ENCODE results near the gene SPATA20.
A peak's percentile ranks its signal among the peaks of the same experiment; 100 is the strongest.

Gene SPATA20

GRCh38 chr17:50533185-50533584 is 13.8 kb upstream of the SPATA20 start:
- no peaks in the 10 kb centered on the region for H3F3A ChIP-seq (ENCODE audit: insufficient read depth, low read length)
- no peaks in the 10 kb centered on the region for H3K36me3 ChIP-seq (replicated peaks; ENCODE audit: insufficient read depth, low read length)
- no peaks in the 10 kb centered on the region for H3K9me2 ChIP-seq (replicated peaks; ENCODE audit: insufficient read depth, low read length)
- H3K27ac ChIP-seq (ENCODE audit: low read length), result no peak overlapping the region
- no peak overlapping the region for H2AFZ ChIP-seq (ENCODE audit: low read length)
- H3K4me3 ChIP-seq (ENCODE audit: low read length), result no peak overlapping the region
- DNase-seq, result no peak
- TF ChIP-seq EZH2phosphoT487 (IDR thresholded peaks at IDR 0.05; ENCODE audit: low read length), result no peak
- no peak for TF ChIP-seq EZH2 (optimal IDR thresholded peaks at IDR 0.05; ENCODE audit: low read depth, low read length)
- TF ChIP-seq CTCF (IDR thresholded peaks at IDR 0.05; ENCODE audit: low read length), result no peak
- no peaks in the 10 kb centered on the region for H4K20me1 ChIP-seq (ENCODE audit: insufficient read depth, low read length)
- H3K9me3 ChIP-seq (replicated peaks; ENCODE audit: insufficient read depth, low read length), result no peaks in the 10 kb centered on the region
- H3K4me1 ChIP-seq (ENCODE audit: low read length), result no peaks in the 10 kb centered on the region
- H3K27me3 ChIP-seq (replicated peaks; ENCODE audit: insufficient read depth, low read length), result peaks cover 71% of the 10 kb centered on the region
- no peaks in the 10 kb centered on the region for H3K79me2 ChIP-seq (ENCODE audit: low read length)
- H3K4me2 ChIP-seq (ENCODE audit: low read depth, low read length), result no peak overlapping the region
- no peak overlapping the region for H3K9ac ChIP-seq (ENCODE audit: low read length)

- DNase-seq, result no peak
- Histone ChIP-seq H3K4me3 (ENCODE audit: low read length) (no peak overlapping the region), H4K20me1 (ENCODE audit: insufficient read depth, low read length) (no peaks in the 10 kb centered on the region), H2AFZ (ENCODE audit: low read length) (0 out of 2 replicates have a peak overlapping the region, but pooled peaks have one; percentile 8), H3K9me2 (replicated peaks; ENCODE audit: insufficient read depth, low read length) (no peaks in the 10 kb centered on the region), H3K9me3 (replicated peaks; ENCODE audit: insufficient read depth, low read length) (no peaks in the 10 kb centered on the region), H3F3A (ENCODE audit: insufficient read depth, low read length) (no peaks in the 10 kb centered on the region), H3K4me2 (ENCODE audit: low read depth, low read length) (no peak overlapping the region), H3K27me3 (replicated peaks; ENCODE audit: insufficient read depth, low read length) (peaks cover 74% of the 10 kb centered on the region), H3K9ac (ENCODE audit: low read length) (no peak overlapping the region), H3K79me2 (ENCODE audit: low read length) (no peaks in the 10 kb centered on the region), H3K36me3 (replicated peaks; ENCODE audit: insufficient read depth, low read length) (no peaks in the 10 kb centered on the region), H3K4me1 (ENCODE audit: low read length) (peaks cover 4% of the 10 kb centered on the region; the same call in 1 of the 2 replicates), H3K27ac (ENCODE audit: low read length) (no peak overlapping the region)
- TF ChIP-seq EZH2 (optimal IDR thresholded peaks at IDR 0.05; ENCODE audit: low read depth, low read length) (no peak), CTCF (IDR thresholded peaks at IDR 0.05; ENCODE audit: low read length) (no peak), EZH2phosphoT487 (IDR thresholded peaks at IDR 0.05; ENCODE audit: low read length) (no peak)
Measured at GRCh38 chr17:50533720-50534148, 13.2 kb upstream of the SPATA20 start.

GRCh38 chr17:50534222-50534978 is 12.6 kb upstream of the SPATA20 start:
- Histone ChIP-seq H3F3A (ENCODE audit: insufficient read depth, low read length) (no peaks in the 10 kb centered on the region), H3K9me2 (replicated peaks; ENCODE audit: insufficient read depth, low read length) (no peaks in the 10 kb centered on the region), H3K4me1 (ENCODE audit: low read length) (peaks cover 5% of the 10 kb centered on the region; the same call in 1 of the 2 replicates), H3K36me3 (replicated peaks; ENCODE audit: insufficient read depth, low read length) (no peaks in the 10 kb centered on the region), H3K27me3 (replicated peaks; ENCODE audit: insufficient read depth, low read length) (peaks cover 74% of the 10 kb centered on the region), H3K9ac (ENCODE audit: low read length) (no peak overlapping the region), H2AFZ (ENCODE audit: low read length) (0 out of 2 replicates have a peak overlapping the region, but pooled peaks have one; percentile 8), H3K4me3 (ENCODE audit: low read length) (no peak overlapping the region), H3K27ac (ENCODE audit: low read length) (no peak overlapping the region), H3K4me2 (ENCODE audit: low read depth, low read length) (no peak overlapping the region), H4K20me1 (ENCODE audit: insufficient read depth, low read length) (no peaks in the 10 kb centered on the region), H3K79me2 (ENCODE audit: low read length) (no peaks in the 10 kb centered on the region), H3K9me3 (replicated peaks; ENCODE audit: insufficient read depth, low read length) (no peaks in the 10 kb centered on the region)
- peak; percentile 31 for TF ChIP-seq CTCF (IDR thresholded peaks at IDR 0.05; ENCODE audit: low read length)
- TF ChIP-seq EZH2phosphoT487 (IDR thresholded peaks at IDR 0.05; ENCODE audit: low read length), result no peak
- DNase-seq, result no peak

All from MM.1S (cell line).